Ovary (tissue), 9 donors: ENCODE data around the gene HTR3D. TPM values are rescaled to one million over a fixed set of nuclear protein-coding genes. Genes with fewer than 3 reads are reported as not detected.

Experiments
- DNase-seq, 5 donors: peaks; one replicate each; pipeline ENCODE4 v3.0.0-alpha.2; 2019 to 2020
- H3K27ac ChIP-seq, 2 donors: fragments of 200-600 bp; one replicate each; pipeline versions ENCODE4 v1.5.1 to v1.8.0; 2019 to 2022
- H3K27me3 ChIP-seq: fragments of 200-600 bp; one replicate; pipeline ENCODE4 v1.8.0; 2022
- H3K36me3 ChIP-seq: fragments of 200-600 bp; sonication (generic); one replicate; pipeline ENCODE4 v1.5.1; 2019
- H3K4me1 ChIP-seq: one replicate; pipeline ENCODE4 v1.8.1; 2013; ENCODE audit warnings: mild to moderate bottlenecking, moderate library complexity; ENCODE audit not compliant: insufficient read depth
- H3K4me3 ChIP-seq: fragments of 200-600 bp; sonication (generic); one replicate; pipeline ENCODE4 v1.5.1; 2017
- H3K9me3 ChIP-seq, 2 donors: fragments of 200-600 bp in 1 of 2; sonication (generic) in 1 of 2; one replicate each; pipeline versions ENCODE4 v1.5.1 to v1.8.1; 2013 to 2019; ENCODE audit warnings: mild to moderate bottlenecking in 1 of 2, moderate library complexity in 1 of 2
- CTCF ChIP-seq, 3 donors: fragments of 450-650 bp in 2 of 3; fragments of 200-600 bp in 1 of 3; IDR thresholded peaks; one replicate each; pipeline versions ENCODE4 v1.5.1 to v1.8.0; 2016 to 2022; ENCODE audit warnings: antibody characterized with exemption in 3 of 3, mild to moderate bottlenecking in 1 of 3
- EP300 ChIP-seq: sonication (generic); formaldehyde crosslinking; IDR thresholded peaks from one replicate; pipeline ENCODE4 v1.6.1; 2017; ENCODE audit warnings: antibody characterized with exemption
- POLR2A ChIP-seq: fragments of 450-650 bp; IDR thresholded peaks from one replicate; pipeline ENCODE4 v1.6.1; 2017; ENCODE audit warnings: antibody characterized with exemption, mild to moderate bottlenecking, moderate library complexity
- WGBS, 3 donors: extraction: QIAGEN DNeasy Blood & Tissue Kit in 1 of 3; methylation state at CpG; one replicate each; pipeline versions ENCODE4 v1.1.5 to v1.1.7; 2013 to 2017; 5-methylcytosine and 5-hydroxymethylcytosine counted together
- intact Hi-C, 4 donors: fragments of 100-400 bp; cut with DNase I; formaldehyde crosslinking; loops; one replicate each; pipeline versions ENCODE4 v1.11.0 to v1.15.1; 2022 to 2023
- polyA plus RNA-seq, 2 donors: library from polyadenylated mRNA; stranded (reverse); fragments of 200-250 nt in 1 of 2; fragments of 350-450 nt in 1 of 2; fragmentation: Illumina TruSeq in 1 of 2; extraction: RNeasy Lipid Tissue Mini Kit (QIAGEN cat#74804) in 1 of 2; gene quantifications; one replicate each; pipeline ENCODE4 v1.2.3, GENCODE V29; 2013 to 2014
- total RNA-seq, 7 donors: library from RNA; depleted of rRNA in 2 of 7; stranded (reverse); fragments of >200 nt in 2 of 7; fragmentation: NEBNext Ultra II Directional in 3 of 7; extraction: Animal tissue kit (Norgen Biotek cat#: 25700) in 3 of 7; gene quantifications; one replicate each; pipeline versions ENCODE4 v1.1.0 to v1.2.4, GENCODE V29; 2016 to 2023
- donor health status: DM: no; HTN: no; CAD: no; lungs with moderate emphysema.
- donor health status: DM: no; HTN: no; CAD: no.
- donor health status: Bipolar disorder and iron deficiency.
- donor health status: DM: yes; HTN: yes; CAD: no.
- donor health status: DM: no; HTN: no; CAD: no.
- donor health status: DM: yes; HTN: yes; CAD: no.

The HTR3D gene
- total and polyA plus RNA-seq, 9 donors = 0.24 TPM; not detected in 8

GRCh38 chr3:184075901-184076300, 44.4 kb downstream of the HTR3D start:
- WGBS, 3 donors = 86 to 92% (median 88%) methylated on average over 6 of the region's 6 CpGs
- no peaks in the 10 kb centered on the region for H3K27me3 ChIP-seq
- DNase-seq = no peak
- no peaks in the 10 kb centered on the region for H3K9me3 ChIP-seq
- no peak overlapping the region for H3K27ac ChIP-seq
- TF ChIP-seq EP300 (no peak), CTCF (IDR thresholded peaks at IDR 0.05) (no peak), POLR2A (no peak)
- no peaks in the 10 kb centered on the region for H3K4me1 ChIP-seq
- H3K36me3 ChIP-seq = no peaks in the 10 kb centered on the region
- no peak overlapping the region for H3K4me3 ChIP-seq
- intact Hi-C loops = no loop called here

- no peaks in the 10 kb centered on the region for H3K9me3 ChIP-seq
- intact Hi-C loops = no loop called here
- no peak overlapping the region for H3K27ac ChIP-seq
- no peaks in the 10 kb centered on the region for H3K4me1 ChIP-seq
- TF ChIP-seq POLR2A = no peak
- TF ChIP-seq CTCF (IDR thresholded peaks at IDR 0.05) = no peak
- no peak for TF ChIP-seq EP300
- no peaks in the 10 kb centered on the region for H3K36me3 ChIP-seq
- H3K27me3 ChIP-seq = no peaks in the 10 kb centered on the region
- no peak for DNase-seq
- 72 to 74% (median 73%) methylated on average over 5 of the region's 5 CpGs for WGBS, 3 donors
- H3K4me3 ChIP-seq = no peak overlapping the region
Measured at GRCh38 chr3:184077881-184078280, 46.3 kb downstream of the HTR3D start.

- H3K4me3 ChIP-seq = no peak overlapping the region
Measured at GRCh38 chr3:184078851-184079250, 47.3 kb downstream of the HTR3D start.

GRCh38 chr3:184081116-184081830, 49.7 kb downstream of the HTR3D start:
- Histone ChIP-seq H3K27me3 (no peaks in the 10 kb centered on the region), H3K9me3 (no peaks in the 10 kb centered on the region), H3K4me3 (no peak overlapping the region), H3K36me3 (no peaks in the 10 kb centered on the region), H3K4me1 (no peaks in the 10 kb centered on the region), H3K27ac (no peak overlapping the region)
- intact Hi-C loops = no loop called here
- WGBS, 3 donors = 86 to 88% (median 87%) methylated on average over 15 to 16 of the region's 16 CpGs
- no peak for DNase-seq
- no peak for TF ChIP-seq POLR2A
- no peak for TF ChIP-seq CTCF (IDR thresholded peaks at IDR 0.05)
- no peak for TF ChIP-seq EP300

More at GRCh38 chr3:184078851-184079250, 47.3 kb downstream of the HTR3D start:
- H3K27ac ChIP-seq = no peak overlapping the region
- TF ChIP-seq EP300 (no peak), CTCF (IDR thresholded peaks at IDR 0.05) (no peak), POLR2A (no peak)
- H3K9me3 ChIP-seq = no peaks in the 10 kb centered on the region
- no peaks in the 10 kb centered on the region for H3K36me3 ChIP-seq
- intact Hi-C loops = no loop called here
- no peaks in the 10 kb centered on the region for H3K4me1 ChIP-seq
- no peak for DNase-seq
- WGBS, 3 donors = 45 to 65% (median 47%) methylated on average over 3 of the region's 3 CpGs
- H3K27me3 ChIP-seq = no peaks in the 10 kb centered on the region
